Bone marrow (tissue), 2 donors: ENCODE results near the gene PKN2.
A peak's percentile ranks its signal among the peaks of the same experiment; 100 is the strongest.

Source experiments
- DNase-seq, 2 donors: peaks; one replicate each; lab custom pipeline; 2025; lab: John Stamatoyannopoulos, UW

The PKN2 gene

GRCh38 chr1:88735382-88735781 is 51.3 kb downstream of the PKN2 start:
- no peak for DNase-seq

GRCh38 chr1:88735909-88736308 is 51.8 kb downstream of the PKN2 start:
- DNase-seq, result no peak

- DNase-seq, result no peak
These were observed 52.7 kb downstream of the PKN2 start for GRCh38 chr1:88736633-88737248.

GRCh38 chr1:88737338-88737927 is 53.4 kb downstream of the PKN2 start:
- DNase-seq, result no peak

- DNase-seq, result no peak
These were observed 56.7 kb downstream of the PKN2 start for GRCh38 chr1:88740784-88741183.

GRCh38 chr1:88741413-88741812 is 57.3 kb downstream of the PKN2 start:
- DNase-seq, result no peak

- no peak for DNase-seq
These were observed 58.5 kb downstream of the PKN2 start for GRCh38 chr1:88742531-88742930.

GRCh38 chr1:88744142-88744541 is 60.1 kb downstream of the PKN2 start:
- no peak for DNase-seq

GRCh38 chr1:88746916-88747315 is 62.8 kb downstream of the PKN2 start:
- no peak for DNase-seq

GRCh38 chr1:88751714-88752113 is 67.6 kb downstream of the PKN2 start:
- peak in 1 of 2 donors; percentile 17 for DNase-seq

- DNase-seq, result no peak
These were observed 69.4 kb downstream of the PKN2 start for GRCh38 chr1:88753506-88753905.

GRCh38 chr1:88763649-88764406 is 79.8 kb downstream of the PKN2 start:
- no peak for DNase-seq

- DNase-seq, result no peak
These were observed 84.1 kb downstream of the PKN2 start for GRCh38 chr1:88768187-88768586.

- no peak for DNase-seq
These were observed 84.7 kb downstream of the PKN2 start for GRCh38 chr1:88768816-88769215.

- DNase-seq, result no peak
These were observed 89.6 kb downstream of the PKN2 start for GRCh38 chr1:88773540-88774150.

GRCh38 chr1:88774151-88774556 is 90.1 kb downstream of the PKN2 start:
- DNase-seq, result no peak

GRCh38 chr1:88777604-88778149 is 93.6 kb downstream of the PKN2 start:
- no peak for DNase-seq

- no peak for DNase-seq
These were observed 95.8 kb downstream of the PKN2 start for GRCh38 chr1:88779880-88780279.

GRCh38 chr1:88780485-88780884 is 96.4 kb downstream of the PKN2 start:
- no peak for DNase-seq

- no peak for DNase-seq
These were observed 99.1 kb downstream of the PKN2 start for GRCh38 chr1:88783145-88783544.

- no peak for DNase-seq
These were observed 100.5 kb downstream of the PKN2 start for GRCh38 chr1:88784551-88784950.

GRCh38 chr1:88787023-88787903 is 103.2 kb downstream of the PKN2 start:
- DNase-seq, result no peak
